HG02981 (cell line): ENCODE results near the gene RBBP8.

Experiments
- ATAC-seq: cut with Tn5 transposase; IDR thresholded peaks from one replicate; pipeline ENCODE4 v1.9.1; 2021; ENCODE audit warnings: mild to moderate bottlenecking, moderate library complexity; ENCODE audit not compliant: unreplicated experiment

RBBP8 gene

GRCh38 chr18:23058746-23059415 is 125.8 kb downstream of the RBBP8 start:
- ATAC-seq = no peak

GRCh38 chr18:23059541-23060465 is 126.7 kb downstream of the RBBP8 start:
- no peak for ATAC-seq

GRCh38 chr18:23062011-23062410 is 128.9 kb downstream of the RBBP8 start:
- ATAC-seq = no peak

GRCh38 chr18:23063502-23063901 is 130.4 kb downstream of the RBBP8 start:
- no peak for ATAC-seq

GRCh38 chr18:23065234-23065806 is 132.2 kb downstream of the RBBP8 start:
- no peak for ATAC-seq

GRCh38 chr18:23066060-23066459 is 132.9 kb downstream of the RBBP8 start:
- no peak for ATAC-seq

- no peak for ATAC-seq
Observed at GRCh38 chr18:23066504-23067039, 133.4 kb downstream of the RBBP8 start.

GRCh38 chr18:23067236-23067635 is 134.1 kb downstream of the RBBP8 start:
- ATAC-seq = no peak

- no peak for ATAC-seq
Observed at GRCh38 chr18:23068011-23068410, 134.9 kb downstream of the RBBP8 start.

- ATAC-seq = no peak
Observed at GRCh38 chr18:23068570-23069310, 135.6 kb downstream of the RBBP8 start.

- no peak for ATAC-seq
Observed at GRCh38 chr18:23069481-23069880, 136.4 kb downstream of the RBBP8 start.

- no peak for ATAC-seq
Observed at GRCh38 chr18:23069898-23070297, 136.8 kb downstream of the RBBP8 start.

GRCh38 chr18:23071285-23071684 is 138.2 kb downstream of the RBBP8 start:
- ATAC-seq = peak; percentile 99

GRCh38 chr18:23072079-23072478 is 139.0 kb downstream of the RBBP8 start:
- ATAC-seq = no peak

GRCh38 chr18:23073996-23074606 is 141.0 kb downstream of the RBBP8 start:
- no peak for ATAC-seq
